ENCODE results near the gene ZDHHC16.

ZDHHC16 gene

DNA sequence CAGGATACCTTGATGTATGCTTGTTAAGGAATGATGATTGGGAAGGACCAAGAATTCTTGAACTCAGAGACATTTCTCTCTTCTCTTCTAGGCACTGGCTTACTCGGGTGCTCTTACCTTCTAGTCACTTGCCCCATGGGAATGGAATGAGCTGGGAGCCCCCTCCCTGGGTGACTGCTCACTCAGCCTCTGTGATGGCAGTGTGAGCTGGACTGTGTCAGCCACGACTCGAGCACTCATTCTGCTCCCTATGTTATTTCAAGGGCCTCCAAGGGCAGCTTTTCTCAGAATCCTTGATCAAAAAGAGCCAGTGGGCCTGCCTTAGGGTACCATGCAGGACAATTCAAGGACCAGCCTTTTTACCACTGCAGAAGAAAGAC lies 10.7 kb downstream of the ZDHHC16 start:
- Histone ChIP-seq H3K27ac (ENCODE audit: low read length) (no peak overlapping the region), H3K4me2 (ENCODE audit: low read depth, low read length) (no peak overlapping the region), H3K79me2 (ENCODE audit: low read length) (peaks cover 14% of the 10 kb centered on the region), H3F3A (ENCODE audit: insufficient read depth, low read length) (no peaks in the 10 kb centered on the region), H3K4me3 (ENCODE audit: low read length) (no peak overlapping the region), H3K4me1 (ENCODE audit: low read length) (no peaks in the 10 kb centered on the region), H2AFZ (ENCODE audit: low read length) (no peak overlapping the region), H3K9ac (ENCODE audit: low read length) (no peak overlapping the region), H3K27me3 (replicated peaks; ENCODE audit: insufficient read depth, low read length) (no peaks in the 10 kb centered on the region), H3K9me2 (replicated peaks; ENCODE audit: insufficient read depth, low read length) (no peaks in the 10 kb centered on the region), H3K36me3 (replicated peaks; ENCODE audit: insufficient read depth, low read length) (peaks cover 22% of the 10 kb centered on the region), H3K9me3 (replicated peaks; ENCODE audit: insufficient read depth, low read length) (no peaks in the 10 kb centered on the region), H4K20me1 (ENCODE audit: insufficient read depth, low read length) (no peaks in the 10 kb centered on the region)
- DNase-seq: no peak
- TF ChIP-seq EZH2phosphoT487 (IDR thresholded peaks at IDR 0.05; ENCODE audit: low read length) (no peak), EZH2 (optimal IDR thresholded peaks at IDR 0.05; ENCODE audit: low read depth, low read length) (no peak)
- TF ChIP-seq, protein P1, sequence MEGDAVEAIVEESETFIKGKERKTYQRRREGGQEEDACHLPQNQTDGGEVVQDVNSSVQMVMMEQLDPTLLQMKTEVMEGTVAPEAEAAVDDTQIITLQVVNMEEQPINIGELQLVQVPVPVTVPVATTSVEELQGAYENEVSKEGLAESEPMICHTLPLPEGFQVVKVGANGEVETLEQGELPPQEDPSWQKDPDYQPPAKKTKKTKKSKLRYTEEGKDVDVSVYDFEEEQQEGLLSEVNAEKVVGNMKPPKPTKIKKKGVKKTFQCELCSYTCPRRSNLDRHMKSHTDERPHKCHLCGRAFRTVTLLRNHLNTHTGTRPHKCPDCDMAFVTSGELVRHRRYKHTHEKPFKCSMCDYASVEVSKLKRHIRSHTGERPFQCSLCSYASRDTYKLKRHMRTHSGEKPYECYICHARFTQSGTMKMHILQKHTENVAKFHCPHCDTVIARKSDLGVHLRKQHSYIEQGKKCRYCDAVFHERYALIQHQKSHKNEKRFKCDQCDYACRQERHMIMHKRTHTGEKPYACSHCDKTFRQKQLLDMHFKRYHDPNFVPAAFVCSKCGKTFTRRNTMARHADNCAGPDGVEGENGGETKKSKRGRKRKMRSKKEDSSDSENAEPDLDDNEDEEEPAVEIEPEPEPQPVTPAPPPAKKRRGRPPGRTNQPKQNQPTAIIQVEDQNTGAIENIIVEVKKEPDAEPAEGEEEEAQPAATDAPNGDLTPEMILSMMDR (IDR thresholded peaks at IDR 0.05; ENCODE audit: low read length): no peak

DNA sequence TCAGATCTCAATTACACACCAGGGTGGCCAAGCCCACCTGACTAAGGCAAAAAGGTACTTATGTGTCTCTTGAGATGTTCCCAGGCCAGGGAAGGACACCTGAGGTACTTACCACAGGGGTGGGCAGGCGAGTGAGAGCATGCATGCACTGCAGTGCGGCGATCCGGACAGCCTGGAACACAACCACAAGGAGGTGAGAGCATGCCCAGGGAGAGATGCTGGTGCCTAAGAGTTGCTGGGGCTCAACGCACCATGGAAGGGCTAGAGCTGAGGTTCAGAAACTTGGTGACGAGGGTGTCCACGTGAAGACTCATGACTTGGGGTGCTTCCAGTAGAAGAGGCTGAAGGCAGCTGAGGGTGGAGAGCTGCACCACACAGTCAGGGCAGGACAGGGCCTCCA lies 13.1 kb downstream of the ZDHHC16 start:
- Histone ChIP-seq H3K4me3 (ENCODE audit: low read length) (no peak overlapping the region), H3K4me2 (ENCODE audit: low read depth, low read length) (no peak overlapping the region), H3K9me2 (replicated peaks; ENCODE audit: insufficient read depth, low read length) (no peaks in the 10 kb centered on the region), H4K20me1 (ENCODE audit: insufficient read depth, low read length) (no peaks in the 10 kb centered on the region; the same call in 1 of the 2 replicates), H2AFZ (ENCODE audit: low read length) (no peak overlapping the region), H3K9me3 (replicated peaks; ENCODE audit: insufficient read depth, low read length) (no peaks in the 10 kb centered on the region), H3K27me3 (replicated peaks; ENCODE audit: insufficient read depth, low read length) (no peaks in the 10 kb centered on the region), H3K27ac (ENCODE audit: low read length) (no peak overlapping the region), H3K36me3 (replicated peaks; ENCODE audit: insufficient read depth, low read length) (peaks cover 28% of the 10 kb centered on the region), H3K4me1 (ENCODE audit: low read length) (0 out of 2 replicates have a peak, but pooled peaks cover 4% of the 10 kb centered on the region), H3K79me2 (ENCODE audit: low read length) (peaks cover 4% of the 10 kb centered on the region; the same call in 1 of the 2 replicates), H3K9ac (ENCODE audit: low read length) (no peak overlapping the region), H3F3A (ENCODE audit: insufficient read depth, low read length) (peaks cover 9% of the 10 kb centered on the region)
- TF ChIP-seq, protein P1 (IDR thresholded peaks at IDR 0.05; ENCODE audit: low read length): no peak
- TF ChIP-seq EZH2 (optimal IDR thresholded peaks at IDR 0.05; ENCODE audit: low read depth, low read length) (no peak), EZH2phosphoT487 (IDR thresholded peaks at IDR 0.05; ENCODE audit: low read length) (no peak)
- DNase-seq: no peak

DNA sequence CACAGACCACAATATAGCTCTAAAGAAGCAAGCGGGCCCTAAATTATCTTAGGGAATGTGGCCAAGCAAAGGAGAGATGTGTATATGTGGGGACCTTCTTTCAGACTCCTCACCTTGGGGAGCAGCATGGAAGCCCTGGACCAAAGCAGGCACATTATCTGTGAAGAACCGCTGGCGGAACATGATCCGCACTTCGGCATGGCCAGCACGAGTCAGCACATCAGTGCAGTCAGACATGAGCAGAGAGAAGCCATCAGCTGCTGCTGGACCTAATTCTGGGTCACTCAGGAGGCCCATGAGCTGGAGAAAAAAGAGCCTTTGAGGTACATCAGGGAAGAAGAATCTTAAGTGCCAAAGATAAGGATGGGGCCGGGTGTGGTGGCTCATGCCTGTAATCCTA lies 14.0 kb downstream of the ZDHHC16 start:
- Histone ChIP-seq H3K4me2 (ENCODE audit: low read depth, low read length) (no peak overlapping the region), H4K20me1 (ENCODE audit: insufficient read depth, low read length) (no peaks in the 10 kb centered on the region; the same call in 1 of the 2 replicates), H3K27me3 (replicated peaks; ENCODE audit: insufficient read depth, low read length) (no peaks in the 10 kb centered on the region), H3K27ac (ENCODE audit: low read length) (no peak overlapping the region), H3K36me3 (replicated peaks; ENCODE audit: insufficient read depth, low read length) (peaks cover 28% of the 10 kb centered on the region), H2AFZ (ENCODE audit: low read length) (no peak overlapping the region), H3K9me3 (replicated peaks; ENCODE audit: insufficient read depth, low read length) (no peaks in the 10 kb centered on the region), H3K4me1 (ENCODE audit: low read length) (0 out of 2 replicates have a peak, but pooled peaks cover 8% of the 10 kb centered on the region), H3K9me2 (replicated peaks; ENCODE audit: insufficient read depth, low read length) (no peaks in the 10 kb centered on the region), H3K4me3 (ENCODE audit: low read length) (no peak overlapping the region), H3K9ac (ENCODE audit: low read length) (no peak overlapping the region), H3K79me2 (ENCODE audit: low read length) (no peaks in the 10 kb centered on the region), H3F3A (ENCODE audit: insufficient read depth, low read length) (peaks cover 14% of the 10 kb centered on the region)
- TF ChIP-seq EZH2phosphoT487 (IDR thresholded peaks at IDR 0.05; ENCODE audit: low read length): no peak
- TF ChIP-seq EZH2 (optimal IDR thresholded peaks at IDR 0.05; ENCODE audit: low read depth, low read length): no peak
- TF ChIP-seq, protein P1 (IDR thresholded peaks at IDR 0.05; ENCODE audit: low read length): no peak
- DNase-seq: no peak

Data from MM.1S (cell line).